Tibial nerve (tissue), 4 donors: ENCODE measurements around the gene AP3S2. TPM values are rescaled to one million over a fixed set of nuclear protein-coding genes. Genes with fewer than 3 reads are reported as not detected.

Experiments
- DNase-seq, 2 donors: peaks; one replicate each; pipeline ENCODE4 v3.0.0-alpha.2; 2019; ENCODE audit warnings: low spot score in 2 of 2
- H3K27ac ChIP-seq, 4 donors: fragments of 200-600 bp; sonication (generic) in 3 of 4; one replicate each; pipeline ENCODE4 v1.5.1; 2017 to 2019; ENCODE audit warnings: mild to moderate bottlenecking in 1 of 4
- H3K27me3 ChIP-seq, 2 donors: fragments of 200-600 bp; sonication (generic) in 1 of 2; one replicate each; pipeline versions ENCODE4 v1.5.1 to v1.6.0; 2017 to 2019
- H3K36me3 ChIP-seq, 3 donors: fragments of 200-600 bp; sonication (generic); one replicate each; pipeline ENCODE4 v1.5.1; 2018 to 2019
- H3K4me1 ChIP-seq, 4 donors: fragments of 200-600 bp; sonication (generic) in 3 of 4; one replicate each; pipeline ENCODE4 v1.5.1; 2017 to 2019
- H3K4me3 ChIP-seq, 4 donors: fragments of 200-600 bp; sonication (generic) in 3 of 4; one replicate each; pipeline ENCODE4 v1.5.1; 2017 to 2019; ENCODE audit warnings: mild to moderate bottlenecking in 1 of 4, moderate library complexity in 1 of 4
- H3K9me3 ChIP-seq, 4 donors: fragments of 200-600 bp; sonication (generic) in 3 of 4; one replicate each; pipeline ENCODE4 v1.5.1; 2017 to 2019
- EP300 ChIP-seq, 2 donors: sonication (generic); formaldehyde crosslinking; IDR thresholded peaks; one replicate each; pipeline ENCODE4 v1.6.1; 2017; ENCODE audit warnings: antibody characterized with exemption in 2 of 2, mild to moderate bottlenecking in 1 of 2
- POLR2A ChIP-seq, 2 donors: fragments of 450-650 bp; IDR thresholded peaks; one replicate each; pipeline ENCODE4 v1.6.1; 2017; ENCODE audit warnings: antibody characterized with exemption in 2 of 2, mild to moderate bottlenecking in 2 of 2, moderate library complexity in 2 of 2
- WGBS, 2 donors: methylation state at CpG; one replicate each; pipeline ENCODE4 v1.1.5; 2018; 5-methylcytosine and 5-hydroxymethylcytosine counted together
- total RNA-seq, 4 donors: library from RNA; depleted of rRNA; stranded (reverse); fragments of >200 nt; gene quantifications; one replicate each; pipeline ENCODE4 v1.1.0, GENCODE V29; 2016
- TF ChIP-seq, protein P1 (sequence below), 5 experiments: fragments of 200-600 bp in 3 of 5; fragments of 450-650 bp in 2 of 5; sonication (generic) in 3 of 5; IDR thresholded peaks; one replicate each; pipeline ENCODE4 v1.5.1; 2016 to 2019; ENCODE audit warnings: antibody characterized with exemption in 5 of 5, mild to moderate bottlenecking in 3 of 5, moderate library complexity in 2 of 5

The AP3S2 gene
- total RNA-seq, 4 donors from 2014 or later: 49.2 to 61.4 (median 52.2) TPM

- Histone ChIP-seq H3K27ac (no peak overlapping the region), H3K27me3 (no peaks in the 10 kb centered on the region), H3K9me3 (no peaks in the 10 kb centered on the region), H3K36me3 (peaks cover 0 to 29% (median 0%) of the 10 kb centered on the region in 3 donors), H3K4me1 (peaks cover 0 to 24% (median 0%) of the 10 kb centered on the region in 4 donors), H3K4me3 (peak overlapping the region in 1 of 4 donors; percentile 21)
- no peak for DNase-seq
- 68 to 81% methylated on average over 22 of the region's 22 CpGs for WGBS, 2 donors
- no peak for TF ChIP-seq POLR2A (IDR thresholded peaks at IDR 0.05)
- TF ChIP-seq, protein P1, sequence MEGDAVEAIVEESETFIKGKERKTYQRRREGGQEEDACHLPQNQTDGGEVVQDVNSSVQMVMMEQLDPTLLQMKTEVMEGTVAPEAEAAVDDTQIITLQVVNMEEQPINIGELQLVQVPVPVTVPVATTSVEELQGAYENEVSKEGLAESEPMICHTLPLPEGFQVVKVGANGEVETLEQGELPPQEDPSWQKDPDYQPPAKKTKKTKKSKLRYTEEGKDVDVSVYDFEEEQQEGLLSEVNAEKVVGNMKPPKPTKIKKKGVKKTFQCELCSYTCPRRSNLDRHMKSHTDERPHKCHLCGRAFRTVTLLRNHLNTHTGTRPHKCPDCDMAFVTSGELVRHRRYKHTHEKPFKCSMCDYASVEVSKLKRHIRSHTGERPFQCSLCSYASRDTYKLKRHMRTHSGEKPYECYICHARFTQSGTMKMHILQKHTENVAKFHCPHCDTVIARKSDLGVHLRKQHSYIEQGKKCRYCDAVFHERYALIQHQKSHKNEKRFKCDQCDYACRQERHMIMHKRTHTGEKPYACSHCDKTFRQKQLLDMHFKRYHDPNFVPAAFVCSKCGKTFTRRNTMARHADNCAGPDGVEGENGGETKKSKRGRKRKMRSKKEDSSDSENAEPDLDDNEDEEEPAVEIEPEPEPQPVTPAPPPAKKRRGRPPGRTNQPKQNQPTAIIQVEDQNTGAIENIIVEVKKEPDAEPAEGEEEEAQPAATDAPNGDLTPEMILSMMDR (IDR thresholded peaks at IDR 0.05): no peak
- TF ChIP-seq EP300 (IDR thresholded peaks at IDR 0.05): no peak
Observed at GRCh38 chr15:89806559-89807550, 86.9 kb downstream of the AP3S2 start.

GRCh38 chr15:89806210-89806558 is 87.6 kb downstream of the AP3S2 start:
- TF ChIP-seq POLR2A (IDR thresholded peaks at IDR 0.05): no peak
- TF ChIP-seq, protein P1 (IDR thresholded peaks at IDR 0.05): no peak
- H3K27me3 ChIP-seq: no peaks in the 10 kb centered on the region
- no peaks in the 10 kb centered on the region for H3K9me3 ChIP-seq
- H3K4me1 ChIP-seq: peaks cover 0 to 21% (median 0%) of the 10 kb centered on the region in 4 donors
- H3K4me3 ChIP-seq: peak overlapping the region in 1 of 4 donors; percentile 21
- peaks cover 0 to 36% (median 0%) of the 10 kb centered on the region in 3 donors for H3K36me3 ChIP-seq
- 74 to 80% methylated on average over 21 of the region's 21 CpGs for WGBS, 2 donors
- peak overlapping the region in 1 of 4 donors; percentile 65 for H3K27ac ChIP-seq
- DNase-seq: no peak

- peaks cover 0 to 21% (median 0%) of the 10 kb centered on the region in 4 donors for H3K4me1 ChIP-seq
- TF ChIP-seq, protein P1 (IDR thresholded peaks at IDR 0.05): no peak
- no peak for TF ChIP-seq EP300 (IDR thresholded peaks at IDR 0.05)
- TF ChIP-seq POLR2A (IDR thresholded peaks at IDR 0.05): no peak
- DNase-seq: no peak
- no peaks in the 10 kb centered on the region for H3K9me3 ChIP-seq
- 86 to 91% methylated on average over 15 to 27 of the region's 29 CpGs for WGBS, 2 donors
- peak overlapping the region in 1 of 4 donors; percentile 65 for H3K27ac ChIP-seq
- peaks cover 0 to 40% (median 0%) of the 10 kb centered on the region in 3 donors for H3K36me3 ChIP-seq
- peak overlapping the region in 1 of 4 donors; percentile 21 for H3K4me3 ChIP-seq
- H3K27me3 ChIP-seq: no peaks in the 10 kb centered on the region
Observed at GRCh38 chr15:89805241-89806209, 88.3 kb downstream of the AP3S2 start.

DNA sequence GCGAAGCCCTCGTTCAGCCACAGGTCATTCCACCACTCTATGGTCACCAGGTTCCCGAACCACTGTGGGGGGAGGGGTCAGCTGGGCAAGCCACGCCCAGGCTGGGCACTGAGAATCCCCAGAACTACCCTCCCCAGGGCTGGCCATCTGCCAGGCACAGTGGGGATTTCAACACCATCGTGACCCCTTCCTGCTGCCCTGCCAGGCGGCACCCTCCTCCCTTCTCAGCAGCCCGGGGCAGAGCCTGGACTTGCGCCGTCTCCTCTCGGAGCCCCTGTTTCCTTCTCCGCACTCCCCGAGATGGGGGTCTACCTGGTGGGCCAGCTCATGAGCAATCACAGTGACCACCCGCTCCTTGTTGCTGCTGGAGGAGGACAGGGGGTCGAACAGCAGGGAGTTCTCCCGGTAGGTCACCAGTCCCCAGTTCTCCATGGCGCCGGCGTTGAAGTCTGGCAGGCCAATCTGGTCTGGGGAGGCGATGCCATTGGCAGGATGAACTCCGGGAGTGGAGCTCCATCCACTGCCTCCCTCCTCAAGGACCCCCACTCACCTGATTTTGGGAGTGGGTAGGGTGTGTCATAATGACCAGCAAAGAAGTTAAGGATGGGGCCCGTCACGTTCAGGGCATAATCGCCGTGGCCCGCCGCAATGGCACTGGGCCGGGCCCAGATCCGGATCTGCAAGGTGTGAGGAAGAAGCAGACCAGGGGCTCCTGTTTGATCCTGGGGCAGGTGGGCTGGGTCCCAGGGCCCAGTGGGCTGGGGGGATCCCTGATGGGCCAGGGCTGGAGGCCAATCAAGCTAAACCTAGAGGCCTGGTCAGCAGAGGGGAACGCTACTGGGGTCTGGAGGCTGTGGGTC is 89.6 kb downstream of the AP3S2 start:
- H3K36me3 ChIP-seq: peaks cover 0 to 48% (median 0%) of the 10 kb centered on the region in 3 donors
- DNase-seq: no peak
- WGBS, 2 donors: 86 to 89% methylated on average over 26 to 29 of the region's 29 CpGs
- peaks cover 0 to 14% (median 0%) of the 10 kb centered on the region in 4 donors for H3K4me1 ChIP-seq
- TF ChIP-seq EP300 (IDR thresholded peaks at IDR 0.05): no peak
- TF ChIP-seq, protein P1 (IDR thresholded peaks at IDR 0.05): no peak
- TF ChIP-seq POLR2A (IDR thresholded peaks at IDR 0.05): no peak
- H3K4me3 ChIP-seq: peak overlapping the region in 1 of 4 donors; percentile 21
- H3K27ac ChIP-seq: no peak overlapping the region
- H3K27me3 ChIP-seq: no peaks in the 10 kb centered on the region
- no peaks in the 10 kb centered on the region for H3K9me3 ChIP-seq
